WERI-Rb-1 (cell line): ENCODE results near the gene PPM1L.

Experiments
- DNase-seq: peaks from one replicate; pipeline ENCODE4 v3.0.0-alpha.2; 2020
- H3K27ac ChIP-seq: fragments of 250-450 bp; sonication (Bioruptor Pico); 2 replicates; pipeline ENCODE4 v1.5.1; 2020; ENCODE audit warnings: mild to moderate bottlenecking, moderate library complexity
- H3K27me3 ChIP-seq: fragments of 250-450 bp; sonication (Bioruptor Pico); 2 replicates; pipeline ENCODE4 v1.5.1; 2021; ENCODE audit warnings: mild to moderate bottlenecking, low read depth, moderate library complexity; ENCODE audit not compliant: insufficient read depth, severe bottlenecking
- H3K36me3 ChIP-seq: fragments of 250-450 bp; sonication (Bioruptor Pico); 2 replicates; pipeline ENCODE4 v1.5.1; 2020; ENCODE audit warnings: mild to moderate bottlenecking, moderate library complexity
- H3K4me3 ChIP-seq: 2 replicates; pipeline ENCODE4 v1.5.1; 2011; ENCODE audit warnings: low read depth, mild to moderate bottlenecking, control low read depth, low read length
- H3K9me3 ChIP-seq: fragments of 250-450 bp; sonication (Bioruptor Pico); 2 replicates; pipeline ENCODE4 v1.5.1; 2021; ENCODE audit warnings: mild to moderate bottlenecking, moderate library complexity; ENCODE audit not compliant: severe bottlenecking
- TF ChIP-seq, protein P1 (sequence below): IDR thresholded peaks from 2 replicates; pipeline ENCODE4 v1.5.1; 2011; ENCODE audit warnings: low read depth, mild to moderate bottlenecking, control low read depth, inconsistent platforms, low read length

PPM1L gene

GRCh38 chr3:161126495-161126894, 370.5 kb downstream of the PPM1L start:
- H3K27ac ChIP-seq = no peak overlapping the region
- peaks cover 10% of the 10 kb centered on the region for H3K9me3 ChIP-seq
- TF ChIP-seq, protein P1, sequence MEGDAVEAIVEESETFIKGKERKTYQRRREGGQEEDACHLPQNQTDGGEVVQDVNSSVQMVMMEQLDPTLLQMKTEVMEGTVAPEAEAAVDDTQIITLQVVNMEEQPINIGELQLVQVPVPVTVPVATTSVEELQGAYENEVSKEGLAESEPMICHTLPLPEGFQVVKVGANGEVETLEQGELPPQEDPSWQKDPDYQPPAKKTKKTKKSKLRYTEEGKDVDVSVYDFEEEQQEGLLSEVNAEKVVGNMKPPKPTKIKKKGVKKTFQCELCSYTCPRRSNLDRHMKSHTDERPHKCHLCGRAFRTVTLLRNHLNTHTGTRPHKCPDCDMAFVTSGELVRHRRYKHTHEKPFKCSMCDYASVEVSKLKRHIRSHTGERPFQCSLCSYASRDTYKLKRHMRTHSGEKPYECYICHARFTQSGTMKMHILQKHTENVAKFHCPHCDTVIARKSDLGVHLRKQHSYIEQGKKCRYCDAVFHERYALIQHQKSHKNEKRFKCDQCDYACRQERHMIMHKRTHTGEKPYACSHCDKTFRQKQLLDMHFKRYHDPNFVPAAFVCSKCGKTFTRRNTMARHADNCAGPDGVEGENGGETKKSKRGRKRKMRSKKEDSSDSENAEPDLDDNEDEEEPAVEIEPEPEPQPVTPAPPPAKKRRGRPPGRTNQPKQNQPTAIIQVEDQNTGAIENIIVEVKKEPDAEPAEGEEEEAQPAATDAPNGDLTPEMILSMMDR = no peak
- DNase-seq = no peak
- H3K36me3 ChIP-seq = no peaks in the 10 kb centered on the region
- H3K4me3 ChIP-seq = no peak overlapping the region
- H3K27me3 ChIP-seq = no peaks in the 10 kb centered on the region
